ENCODE results near the gene AGT.

DNA sequence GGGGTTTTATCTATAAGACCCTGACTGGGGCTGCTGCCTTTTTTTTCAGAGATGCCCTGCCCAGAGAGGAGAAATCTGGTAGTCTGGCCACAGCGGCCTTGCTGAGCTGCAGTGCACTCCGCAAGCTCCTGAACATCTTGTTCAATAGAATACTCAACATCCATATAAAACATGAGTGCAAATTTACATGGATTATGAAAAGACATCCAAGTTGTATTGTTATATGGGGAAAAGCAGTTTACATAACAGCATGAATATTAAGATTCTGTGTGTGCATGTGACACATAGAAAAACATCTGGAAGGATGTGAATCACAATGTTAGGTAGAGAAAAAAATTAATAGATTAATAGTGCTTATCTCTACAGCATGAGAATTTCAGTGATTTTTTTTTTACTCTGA lies 55.2 kb downstream of the AGT start:
- TF ChIP-seq, protein P1, sequence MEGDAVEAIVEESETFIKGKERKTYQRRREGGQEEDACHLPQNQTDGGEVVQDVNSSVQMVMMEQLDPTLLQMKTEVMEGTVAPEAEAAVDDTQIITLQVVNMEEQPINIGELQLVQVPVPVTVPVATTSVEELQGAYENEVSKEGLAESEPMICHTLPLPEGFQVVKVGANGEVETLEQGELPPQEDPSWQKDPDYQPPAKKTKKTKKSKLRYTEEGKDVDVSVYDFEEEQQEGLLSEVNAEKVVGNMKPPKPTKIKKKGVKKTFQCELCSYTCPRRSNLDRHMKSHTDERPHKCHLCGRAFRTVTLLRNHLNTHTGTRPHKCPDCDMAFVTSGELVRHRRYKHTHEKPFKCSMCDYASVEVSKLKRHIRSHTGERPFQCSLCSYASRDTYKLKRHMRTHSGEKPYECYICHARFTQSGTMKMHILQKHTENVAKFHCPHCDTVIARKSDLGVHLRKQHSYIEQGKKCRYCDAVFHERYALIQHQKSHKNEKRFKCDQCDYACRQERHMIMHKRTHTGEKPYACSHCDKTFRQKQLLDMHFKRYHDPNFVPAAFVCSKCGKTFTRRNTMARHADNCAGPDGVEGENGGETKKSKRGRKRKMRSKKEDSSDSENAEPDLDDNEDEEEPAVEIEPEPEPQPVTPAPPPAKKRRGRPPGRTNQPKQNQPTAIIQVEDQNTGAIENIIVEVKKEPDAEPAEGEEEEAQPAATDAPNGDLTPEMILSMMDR (IDR thresholded peaks at IDR 0.05; ENCODE audit: low read length) = no peak
- no peak for TF ChIP-seq EZH2 (optimal IDR thresholded peaks at IDR 0.05; ENCODE audit: low read depth, low read length)
